ENCODE measurements around the gene TXNRD1.

Gene TXNRD1

DNA sequence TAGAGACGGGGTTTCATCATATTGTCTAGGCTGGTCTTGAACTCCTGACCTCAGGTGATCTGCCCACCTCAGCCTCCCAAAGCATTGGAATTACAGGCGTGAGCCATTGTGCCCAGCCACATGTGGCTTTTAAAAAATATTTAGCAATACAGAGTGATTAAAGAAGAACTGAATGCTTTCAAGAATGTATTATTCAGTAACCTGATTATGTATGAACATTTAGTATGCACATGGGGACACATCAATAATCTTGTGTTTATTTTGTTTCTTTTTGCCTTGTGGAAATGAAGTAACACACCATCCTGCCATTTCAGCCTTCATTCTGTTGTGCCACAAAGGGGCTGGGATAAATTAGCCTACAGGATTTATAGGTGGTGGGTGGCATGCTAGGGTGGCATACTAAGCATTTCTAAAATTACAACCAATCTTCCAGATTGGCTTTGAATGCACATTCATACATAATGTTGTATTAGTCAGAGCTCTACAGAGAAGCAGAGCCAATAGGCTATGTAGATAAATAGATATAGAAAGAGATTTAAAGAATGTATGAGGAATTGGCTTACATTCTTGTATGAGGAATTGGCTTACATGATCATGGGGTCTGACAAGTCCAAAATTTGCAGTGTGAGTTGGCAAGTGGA is 25.5 kb upstream of the TXNRD1 start:
- no peaks in the 10 kb centered on the region for H3K27me3 ChIP-seq (ENCODE audit: control insufficient read depth, insufficient read depth, low read length)
- H3K4me1 ChIP-seq, result peaks cover 3% of the 10 kb centered on the region
- no peaks in the 10 kb centered on the region for H3K79me2 ChIP-seq
- H2AFZ ChIP-seq, result no peak overlapping the region
- no peak overlapping the region for H3K27ac ChIP-seq
- no peaks in the 10 kb centered on the region for H3K36me3 ChIP-seq (ENCODE audit: control insufficient read depth, insufficient read depth, low read length)
- H3K4me3 ChIP-seq (ENCODE audit: low read depth, low read length), result no peak overlapping the region
- H3K9ac ChIP-seq, result no peak overlapping the region
- H3K4me2 ChIP-seq (ENCODE audit: low read length), result no peak overlapping the region
- no peaks in the 10 kb centered on the region for H3K9me3 ChIP-seq (ENCODE audit: control insufficient read depth, low read length)
- TF ChIP-seq, protein P1, sequence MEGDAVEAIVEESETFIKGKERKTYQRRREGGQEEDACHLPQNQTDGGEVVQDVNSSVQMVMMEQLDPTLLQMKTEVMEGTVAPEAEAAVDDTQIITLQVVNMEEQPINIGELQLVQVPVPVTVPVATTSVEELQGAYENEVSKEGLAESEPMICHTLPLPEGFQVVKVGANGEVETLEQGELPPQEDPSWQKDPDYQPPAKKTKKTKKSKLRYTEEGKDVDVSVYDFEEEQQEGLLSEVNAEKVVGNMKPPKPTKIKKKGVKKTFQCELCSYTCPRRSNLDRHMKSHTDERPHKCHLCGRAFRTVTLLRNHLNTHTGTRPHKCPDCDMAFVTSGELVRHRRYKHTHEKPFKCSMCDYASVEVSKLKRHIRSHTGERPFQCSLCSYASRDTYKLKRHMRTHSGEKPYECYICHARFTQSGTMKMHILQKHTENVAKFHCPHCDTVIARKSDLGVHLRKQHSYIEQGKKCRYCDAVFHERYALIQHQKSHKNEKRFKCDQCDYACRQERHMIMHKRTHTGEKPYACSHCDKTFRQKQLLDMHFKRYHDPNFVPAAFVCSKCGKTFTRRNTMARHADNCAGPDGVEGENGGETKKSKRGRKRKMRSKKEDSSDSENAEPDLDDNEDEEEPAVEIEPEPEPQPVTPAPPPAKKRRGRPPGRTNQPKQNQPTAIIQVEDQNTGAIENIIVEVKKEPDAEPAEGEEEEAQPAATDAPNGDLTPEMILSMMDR (IDR thresholded peaks at IDR 0.05), result no peak

DNA sequence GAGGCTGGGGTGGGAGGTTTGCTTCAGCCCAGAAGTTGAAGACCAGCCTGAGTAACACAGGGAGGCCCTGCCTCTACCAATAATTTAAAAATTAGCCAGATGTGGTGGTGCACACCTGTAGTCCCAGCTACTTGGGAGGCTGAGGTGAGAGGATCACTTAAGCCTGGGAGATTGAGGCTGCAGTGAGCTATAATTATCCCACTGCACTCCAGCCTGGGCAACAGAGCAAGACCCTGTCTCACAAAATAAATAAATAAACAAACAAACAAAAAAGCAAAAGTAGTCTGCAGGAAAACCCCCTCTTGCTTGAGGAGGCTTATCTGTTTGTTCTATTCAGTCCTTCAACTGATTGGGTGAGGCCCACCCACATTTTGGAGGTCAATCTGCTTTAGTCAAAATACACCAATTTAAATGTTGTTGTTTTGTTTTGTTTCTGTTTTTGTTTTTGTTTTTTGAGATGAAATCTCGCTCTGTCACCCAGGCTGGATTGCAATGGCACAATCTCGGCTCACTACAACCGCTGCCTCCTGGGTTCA is 24.9 kb upstream of the TXNRD1 start:
- no peak overlapping the region for H3K27ac ChIP-seq
- no peak overlapping the region for H2AFZ ChIP-seq
- no peak overlapping the region for H3K9ac ChIP-seq
- no peaks in the 10 kb centered on the region for H3K79me2 ChIP-seq
- H3K4me3 ChIP-seq (ENCODE audit: low read depth, low read length), result no peak overlapping the region
- H3K4me1 ChIP-seq, result peaks cover 3% of the 10 kb centered on the region
- TF ChIP-seq, protein P1 (IDR thresholded peaks at IDR 0.05), result no peak
- no peaks in the 10 kb centered on the region for H3K27me3 ChIP-seq (ENCODE audit: control insufficient read depth, insufficient read depth, low read length)
- H3K36me3 ChIP-seq (ENCODE audit: control insufficient read depth, insufficient read depth, low read length), result no peaks in the 10 kb centered on the region
- H3K4me2 ChIP-seq (ENCODE audit: low read length), result no peak overlapping the region
- no peaks in the 10 kb centered on the region for H3K9me3 ChIP-seq (ENCODE audit: control insufficient read depth, low read length)

DNA sequence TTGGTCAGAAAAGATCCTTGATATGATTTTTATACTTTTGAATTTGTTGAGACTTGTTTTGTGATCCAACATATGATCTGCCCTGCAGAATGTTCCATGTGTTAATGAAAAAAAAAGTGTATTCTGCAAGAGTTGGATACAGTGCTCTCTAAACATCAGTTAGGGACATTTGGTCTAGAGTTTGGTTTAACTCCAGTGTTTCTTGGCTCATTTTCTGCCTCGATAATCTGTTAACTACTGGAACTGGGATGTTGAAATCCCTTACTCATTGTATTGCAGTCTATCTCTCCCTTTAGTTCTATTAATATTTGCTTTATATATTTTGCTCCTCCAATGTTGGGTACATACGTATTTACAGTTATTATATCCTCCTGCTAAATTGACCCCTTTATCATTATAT is 18.3 kb upstream of the TXNRD1 start:
- no peak overlapping the region for H2AFZ ChIP-seq
- no peaks in the 10 kb centered on the region for H3K9me3 ChIP-seq (ENCODE audit: control insufficient read depth, low read length)
- H3K27me3 ChIP-seq (ENCODE audit: control insufficient read depth, insufficient read depth, low read length), result no peaks in the 10 kb centered on the region
- peaks cover 5% of the 10 kb centered on the region for H3K4me1 ChIP-seq
- no peaks in the 10 kb centered on the region for H3K79me2 ChIP-seq
- no peak overlapping the region for H3K9ac ChIP-seq
- TF ChIP-seq, protein P1 (IDR thresholded peaks at IDR 0.05), result no peak
- H3K4me3 ChIP-seq (ENCODE audit: low read depth, low read length), result no peak overlapping the region
- no peaks in the 10 kb centered on the region for H3K36me3 ChIP-seq (ENCODE audit: control insufficient read depth, insufficient read depth, low read length)
- H3K27ac ChIP-seq, result no peak overlapping the region
- no peak overlapping the region for H3K4me2 ChIP-seq (ENCODE audit: low read length)

DNA sequence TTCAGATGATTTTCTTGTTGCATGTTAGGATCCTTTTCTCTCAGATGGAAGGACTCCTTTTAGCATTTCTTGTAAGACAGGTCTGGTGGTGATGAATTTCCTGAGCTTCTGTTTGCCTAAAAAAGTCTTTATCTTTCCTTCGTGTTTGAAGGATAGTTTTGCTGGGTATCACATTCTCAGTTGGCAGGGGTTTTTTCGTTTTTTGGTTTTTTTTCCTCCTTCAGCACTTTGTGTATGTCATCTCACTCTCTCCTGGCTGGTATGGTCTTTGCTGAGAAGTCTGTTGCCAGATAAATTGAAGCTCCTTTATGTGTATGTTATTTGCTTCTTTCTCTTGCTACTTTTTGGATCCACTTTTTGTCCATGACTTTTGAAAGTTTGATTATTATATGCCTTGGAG is 15.6 kb upstream of the TXNRD1 start:
- TF ChIP-seq, protein P1 (IDR thresholded peaks at IDR 0.05), result no peak
- Histone ChIP-seq H3K4me3 (ENCODE audit: low read depth, low read length) (no peak overlapping the region), H2AFZ (no peak overlapping the region), H3K79me2 (no peaks in the 10 kb centered on the region), H3K4me1 (peaks cover 5% of the 10 kb centered on the region), H3K36me3 (ENCODE audit: control insufficient read depth, insufficient read depth, low read length) (no peaks in the 10 kb centered on the region), H3K4me2 (ENCODE audit: low read length) (no peak overlapping the region), H3K9ac (no peak overlapping the region), H3K9me3 (ENCODE audit: control insufficient read depth, low read length) (no peaks in the 10 kb centered on the region), H3K27me3 (ENCODE audit: control insufficient read depth, insufficient read depth, low read length) (no peaks in the 10 kb centered on the region), H3K27ac (no peak overlapping the region)

Measured in parathyroid adenoma (tissue), 2 donors.